ENCODE data around the gene ROBO1.

The ROBO1 gene

GRCh38 chr3:79467721-79468120 lies 300.1 kb downstream of the ROBO1 start:
- no peak for DNase-seq (ENCODE audit: low read depth in 2 of 2)

DNA sequence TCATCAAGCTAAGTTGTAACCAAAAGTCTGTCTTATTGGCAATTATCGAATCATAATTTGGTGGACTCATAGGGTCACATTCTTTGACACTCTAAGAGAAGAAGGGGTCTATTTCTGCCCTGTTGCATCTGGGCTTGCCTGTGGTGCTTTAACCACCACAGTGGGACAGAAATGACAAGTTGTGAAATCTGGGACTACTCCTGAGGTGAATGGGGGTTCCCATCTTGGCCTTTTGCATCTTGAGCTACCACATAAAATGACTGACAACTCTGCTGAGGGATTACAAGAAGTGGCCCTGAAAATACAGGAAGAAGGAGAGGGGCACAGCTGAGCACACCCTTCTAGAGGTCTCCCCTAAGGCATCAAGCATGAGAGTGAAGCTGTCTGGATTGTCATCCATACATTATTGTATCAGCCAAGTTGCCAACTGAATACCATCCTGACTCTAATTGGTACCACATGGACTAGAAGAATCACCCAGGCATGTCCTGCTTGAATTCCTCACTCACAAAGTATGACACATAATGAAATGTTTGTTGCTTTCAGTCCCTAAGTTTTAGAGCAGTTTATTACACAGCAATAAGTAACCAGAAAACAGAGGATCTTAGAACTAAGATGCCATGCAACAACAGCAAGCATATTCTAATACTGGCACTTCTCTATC lies 306.5 kb downstream of the ROBO1 start:
- DNase-seq (ENCODE audit: low read depth in 2 of 2) = no peak

DNA sequence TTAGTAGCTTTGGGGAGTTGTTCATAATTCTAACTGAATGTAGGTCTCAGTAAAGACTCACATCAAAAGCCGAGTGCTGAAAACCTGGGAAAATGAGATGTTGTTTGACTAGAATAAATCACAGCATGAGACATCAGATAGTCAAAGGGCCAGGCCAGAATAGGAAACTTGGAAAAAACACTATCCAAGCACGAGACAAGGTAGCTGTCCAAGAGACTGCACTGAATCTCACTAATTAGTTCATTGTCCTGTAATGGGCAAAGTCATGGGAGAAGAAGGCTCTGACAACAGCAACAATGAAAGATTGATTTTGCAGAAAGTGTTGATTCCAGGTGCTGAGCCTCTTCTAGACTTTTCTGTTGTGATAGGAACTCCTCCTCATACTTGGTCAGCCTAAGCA lies 314.2 kb downstream of the ROBO1 start:
- no peak for DNase-seq (ENCODE audit: low read depth in 2 of 2)

DNA sequence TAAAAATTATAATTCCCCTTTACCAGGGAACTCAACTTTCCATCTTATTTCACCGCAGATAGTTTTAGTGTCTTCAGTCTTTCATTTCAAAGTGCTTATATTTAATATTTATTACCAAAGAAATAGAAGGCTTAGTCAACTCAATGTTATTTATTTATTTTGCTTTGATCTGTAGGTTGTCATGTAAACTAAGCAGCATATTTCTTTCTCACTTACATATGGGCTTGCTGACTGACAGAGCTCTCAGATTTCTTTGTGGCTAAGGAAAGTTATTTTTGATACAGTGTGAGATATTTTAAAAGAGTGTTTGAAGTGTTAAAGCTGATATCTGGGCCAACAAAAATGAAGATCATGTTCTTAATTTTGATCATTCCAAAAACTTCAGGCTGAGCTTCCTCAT lies 331.4 kb downstream of the ROBO1 start:
- no peak for DNase-seq (ENCODE audit: low read depth in 2 of 2)

DNA sequence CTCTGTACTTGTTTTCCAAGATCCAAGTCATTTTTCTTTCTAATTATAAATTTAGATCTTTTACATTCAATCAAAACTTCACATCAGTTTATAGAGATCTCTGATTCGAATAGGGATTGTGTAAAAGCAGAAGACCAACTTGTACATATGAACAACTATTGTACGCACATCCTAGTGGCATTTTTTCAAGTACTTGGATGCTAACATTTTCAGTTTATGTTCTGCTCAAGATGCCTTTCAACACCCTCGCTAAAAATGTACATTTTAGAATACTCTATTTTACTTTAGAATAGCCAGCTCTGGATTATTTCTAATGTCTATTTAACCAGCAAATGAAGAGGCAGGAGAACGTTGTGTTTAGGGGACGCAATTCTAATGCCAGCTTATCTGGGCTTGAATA lies 340.7 kb downstream of the ROBO1 start:
- no peak for DNase-seq (ENCODE audit: low read depth in 2 of 2)

GRCh38 chr3:79424811-79425210 lies 343.0 kb downstream of the ROBO1 start:
- no peak for DNase-seq (ENCODE audit: low read depth in 2 of 2)

DNA sequence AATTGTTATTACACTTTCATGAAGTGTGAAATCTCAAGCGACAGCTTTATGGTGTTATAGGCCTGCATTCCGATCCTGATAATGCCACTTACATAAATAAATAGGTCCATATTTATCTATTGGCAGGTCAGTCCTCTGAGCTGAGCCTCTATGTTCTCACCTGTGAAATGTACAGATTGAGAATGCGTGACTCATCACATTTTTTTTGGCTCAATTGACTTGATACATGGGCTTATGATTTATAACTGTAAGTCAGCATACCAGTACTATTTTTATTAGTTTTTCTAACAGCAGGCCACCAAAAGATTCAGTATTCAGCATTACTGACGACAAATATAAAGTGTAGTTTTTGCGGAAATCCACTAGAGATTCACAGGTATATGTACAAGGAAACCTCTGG lies 344.4 kb downstream of the ROBO1 start:
- DNase-seq (ENCODE audit: low read depth in 2 of 2) = no peak

- no peak for DNase-seq (ENCODE audit: low read depth in 2 of 2)
Observed at GRCh38 chr3:79421273-79421672, 346.5 kb downstream of the ROBO1 start.

DNA sequence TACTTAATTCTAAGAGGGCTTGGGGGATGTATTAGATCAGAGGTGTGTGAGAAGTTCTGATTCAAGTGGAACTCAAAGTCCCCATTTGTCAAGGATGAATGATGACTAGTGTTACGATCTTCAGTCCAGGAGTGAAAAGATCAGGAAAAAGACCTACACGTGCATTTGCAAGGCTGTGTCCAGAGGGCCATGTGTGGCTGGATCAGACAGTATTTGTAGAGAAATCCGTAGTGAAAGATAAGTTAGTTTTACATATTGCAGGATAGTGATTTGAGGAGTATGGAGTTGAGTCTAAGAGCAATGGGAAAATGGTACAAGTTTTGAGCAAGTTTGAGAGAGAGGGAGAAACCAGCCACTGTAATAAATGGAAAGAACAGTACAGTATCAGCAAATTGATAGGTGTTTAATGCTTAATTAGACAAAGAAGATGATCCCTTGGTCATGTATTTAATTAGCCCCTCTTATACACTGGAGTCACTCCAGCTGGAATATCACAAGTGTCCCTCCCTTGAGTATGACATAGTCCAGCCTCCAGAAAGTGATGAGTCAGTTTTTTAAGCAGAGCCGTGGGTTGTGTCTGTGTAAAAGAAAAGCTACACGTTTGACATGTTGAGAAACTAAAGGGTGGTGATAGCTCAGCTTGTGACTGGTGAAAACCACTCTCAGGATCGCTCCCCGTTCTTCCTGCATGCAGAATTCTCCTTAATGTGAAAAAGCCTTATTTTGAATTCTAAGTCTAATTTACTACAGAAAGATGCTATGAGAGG lies 348.8 kb downstream of the ROBO1 start:
- no peak for DNase-seq (ENCODE audit: low read depth in 2 of 2)

GRCh38 chr3:79415356-79415755 lies 352.4 kb downstream of the ROBO1 start:
- DNase-seq (ENCODE audit: low read depth in 2 of 2) = no peak

- DNase-seq (ENCODE audit: low read depth in 2 of 2) = no peak
Observed at GRCh38 chr3:79414806-79415205, 353.0 kb downstream of the ROBO1 start.

DNA sequence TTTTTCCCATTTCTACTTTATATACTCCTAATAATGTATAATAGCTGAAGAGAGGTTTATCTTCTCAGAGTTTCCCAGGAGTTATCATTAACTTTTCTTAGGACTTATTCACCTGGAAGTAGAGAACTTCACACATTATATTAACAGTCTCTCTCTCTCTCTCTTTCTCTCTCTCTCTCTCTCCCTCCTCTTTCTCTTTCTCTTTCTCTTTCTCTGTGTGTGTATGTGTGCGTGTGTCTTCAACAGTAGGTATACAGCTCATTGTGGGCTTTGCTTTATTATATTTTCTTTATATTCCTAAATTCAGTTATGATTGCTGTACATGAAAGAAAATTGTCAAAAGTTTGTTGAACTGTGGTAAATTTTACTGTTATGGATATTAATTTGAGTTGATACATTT lies 353.8 kb downstream of the ROBO1 start:
- no peak for DNase-seq (ENCODE audit: low read depth in 2 of 2)

DNA sequence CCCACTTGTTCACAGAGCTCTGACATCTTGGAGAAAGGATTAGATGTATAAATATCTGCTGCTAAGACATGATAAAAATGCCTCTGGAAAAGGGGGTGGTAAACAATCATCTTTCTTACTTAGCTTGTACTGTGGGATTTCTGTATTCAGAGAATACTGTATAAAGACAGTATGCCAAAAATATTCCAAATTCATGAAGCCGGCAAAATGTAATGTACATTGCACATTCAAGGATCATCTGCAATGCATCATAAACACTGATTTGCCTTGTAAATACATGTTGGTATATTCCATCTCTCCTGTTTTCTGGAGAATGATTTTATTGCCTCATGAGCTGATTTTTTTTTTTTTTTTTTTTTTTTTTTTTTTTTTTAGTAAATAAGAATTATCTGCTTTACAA lies 355.3 kb downstream of the ROBO1 start:
- DNase-seq (ENCODE audit: low read depth in 2 of 2) = no peak

GRCh38 chr3:79410617-79411016 lies 357.2 kb downstream of the ROBO1 start:
- DNase-seq (ENCODE audit: low read depth in 2 of 2) = no peak

GRCh38 chr3:79410136-79410535 lies 357.7 kb downstream of the ROBO1 start:
- no peak for DNase-seq (ENCODE audit: low read depth in 2 of 2)

GRCh38 chr3:79406175-79406574 lies 361.6 kb downstream of the ROBO1 start:
- DNase-seq (ENCODE audit: low read depth in 2 of 2) = no peak

DNA sequence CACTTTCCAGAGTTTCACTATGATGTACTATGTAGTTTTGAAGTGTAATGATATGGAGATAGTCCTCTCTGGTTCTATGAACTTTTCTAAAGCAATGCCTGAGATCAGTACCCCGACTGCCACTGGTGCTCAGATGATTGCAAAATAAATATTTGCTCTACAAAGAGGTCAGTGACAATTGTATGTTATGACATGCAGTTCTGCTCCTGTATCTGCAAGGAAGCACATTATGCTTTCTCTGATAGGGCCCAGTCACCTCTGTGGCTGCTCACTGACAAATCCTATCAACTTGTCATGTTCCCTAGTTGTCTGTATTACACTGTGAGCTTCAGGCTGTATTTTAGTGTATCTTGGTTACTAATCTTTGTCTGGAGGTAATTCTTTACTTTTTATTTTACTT lies 362.6 kb downstream of the ROBO1 start:
- DNase-seq (ENCODE audit: low read depth in 2 of 2) = no peak

GRCh38 chr3:79396595-79396994 lies 371.2 kb downstream of the ROBO1 start:
- no peak for DNase-seq (ENCODE audit: low read depth in 2 of 2)

GRCh38 chr3:79392479-79392878 lies 375.3 kb downstream of the ROBO1 start:
- DNase-seq (ENCODE audit: low read depth in 2 of 2) = no peak

GRCh38 chr3:79390352-79390751 lies 377.4 kb downstream of the ROBO1 start:
- no peak for DNase-seq (ENCODE audit: low read depth in 2 of 2)

GRCh38 chr3:79385211-79385610 lies 382.6 kb downstream of the ROBO1 start:
- no peak for DNase-seq (ENCODE audit: low read depth in 2 of 2)

GRCh38 chr3:79383402-79384012 lies 384.3 kb downstream of the ROBO1 start:
- no peak for DNase-seq (ENCODE audit: low read depth in 2 of 2)

GRCh38 chr3:79380581-79380980 lies 387.2 kb downstream of the ROBO1 start:
- no peak for DNase-seq (ENCODE audit: low read depth in 2 of 2)
